GM19372 (cell line): ENCODE results near the gene GABRB3.

Experiments used
- ATAC-seq: cut with Tn5 transposase; IDR thresholded peaks from one replicate; pipeline ENCODE4 v1.9.1; 2021; ENCODE audit warnings: mild to moderate bottlenecking, low read depth, moderate library complexity; ENCODE audit not compliant: unreplicated experiment

GABRB3 gene

DNA sequence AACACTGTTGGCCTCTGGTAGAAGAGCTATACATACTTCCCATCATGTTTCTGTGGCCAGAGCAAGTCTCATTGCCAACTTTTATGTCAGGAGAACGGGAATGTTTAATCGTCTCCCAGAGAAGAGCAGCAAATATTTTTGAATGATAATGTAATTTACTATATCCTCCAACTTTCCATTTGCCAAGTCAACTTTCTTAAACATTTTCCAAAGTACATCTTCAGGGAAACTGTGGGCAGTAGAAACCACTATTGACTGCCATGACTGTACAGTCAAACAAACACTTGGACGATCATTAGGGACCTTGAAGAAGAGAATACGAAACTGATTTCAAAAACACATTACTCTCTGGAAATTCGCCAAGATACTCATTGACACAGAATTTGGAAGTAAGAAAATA is 201.5 kb downstream of the GABRB3 start:
- no peak for ATAC-seq

DNA sequence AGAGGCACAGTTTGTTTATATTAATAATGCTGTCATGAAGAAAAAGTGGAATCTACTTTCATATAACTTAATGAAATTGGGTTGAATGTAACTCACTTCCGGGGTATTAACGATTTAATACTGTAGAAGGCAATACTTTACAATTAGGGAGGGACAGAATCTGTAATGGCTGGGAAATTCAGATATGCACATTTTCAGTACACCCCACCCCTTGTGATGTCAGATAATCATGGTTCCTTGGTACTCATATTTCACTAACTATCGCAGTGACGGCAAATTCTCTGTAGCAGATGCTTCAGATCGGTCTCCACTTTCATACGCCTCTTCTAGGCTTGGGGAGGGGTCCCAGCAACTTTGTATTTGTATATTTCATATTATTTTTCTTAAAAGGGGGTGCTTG is 207.3 kb downstream of the GABRB3 start:
- no peak for ATAC-seq

DNA sequence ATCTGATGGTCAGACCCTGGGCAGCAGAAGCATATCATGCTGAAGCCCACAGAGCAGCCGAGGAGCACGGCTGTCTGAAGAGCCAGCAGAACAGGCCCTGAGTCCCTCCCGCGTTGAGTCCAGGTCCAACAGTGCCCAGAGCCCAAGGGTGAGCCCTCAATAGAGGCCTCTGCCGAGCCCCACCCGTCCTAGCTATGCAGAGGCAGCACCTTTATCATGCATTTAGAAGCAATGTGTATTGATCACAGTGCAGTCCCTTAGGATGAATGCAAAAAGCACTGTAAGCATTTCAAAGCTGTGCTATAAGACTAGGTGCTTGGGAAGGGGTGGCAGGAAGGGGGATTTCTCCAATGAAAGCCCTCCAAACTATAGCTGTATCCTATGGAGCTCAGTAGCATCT is 208.5 kb downstream of the GABRB3 start:
- no peak for ATAC-seq

GRCh38 chr15:26562336-26562735 is 210.5 kb downstream of the GABRB3 start:
- ATAC-seq: no peak

GRCh38 chr15:26561896-26562295 is 211.0 kb downstream of the GABRB3 start:
- no peak for ATAC-seq

GRCh38 chr15:26561130-26561529 is 211.7 kb downstream of the GABRB3 start:
- no peak for ATAC-seq

GRCh38 chr15:26555898-26556297 is 217.0 kb downstream of the GABRB3 start:
- ATAC-seq: no peak

DNA sequence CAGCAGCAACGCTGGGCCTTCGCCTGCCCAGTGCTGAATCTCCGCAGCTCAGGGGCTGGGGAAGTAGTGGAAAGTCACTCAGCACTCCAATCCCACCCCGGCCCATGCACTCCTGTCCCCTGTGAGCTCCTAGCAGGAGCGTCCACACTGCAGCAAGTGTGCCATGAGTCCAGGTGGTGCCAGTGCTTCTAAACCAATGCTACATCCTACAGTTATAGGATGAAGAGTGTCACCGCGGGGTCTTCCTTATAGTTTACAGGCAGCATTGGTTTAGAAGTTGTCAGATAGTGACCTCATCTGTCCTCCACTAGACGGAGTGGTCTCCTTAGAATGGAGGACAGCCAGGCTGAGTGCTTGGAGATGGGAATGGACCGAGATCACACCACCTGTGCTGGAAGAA is 221.4 kb downstream of the GABRB3 start:
- no peak for ATAC-seq

GRCh38 chr15:26550880-26551279 is 222.0 kb downstream of the GABRB3 start:
- no peak for ATAC-seq

- no peak for ATAC-seq
Measured at GRCh38 chr15:26537663-26538062, 235.2 kb downstream of the GABRB3 start.

DNA sequence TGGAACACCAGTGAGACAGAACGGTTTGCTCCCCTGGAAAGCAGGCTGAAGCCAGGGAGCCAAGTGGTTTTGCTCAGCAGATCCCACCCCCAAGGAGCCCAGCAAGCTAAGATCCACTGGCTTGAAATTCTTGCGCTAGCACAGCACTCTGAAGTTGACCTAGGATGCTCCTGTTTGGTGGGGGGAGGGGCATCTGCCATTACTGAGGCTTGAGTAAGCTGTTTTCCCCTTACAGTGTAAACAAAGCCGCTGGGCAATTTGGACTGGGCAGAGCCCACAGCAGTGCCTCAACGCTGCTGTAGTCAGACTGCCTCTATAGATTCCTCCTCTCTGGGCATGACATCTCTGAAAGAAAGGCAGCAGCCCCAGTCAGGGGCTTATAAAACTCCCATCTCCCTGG is 241.4 kb downstream of the GABRB3 start:
- no peak for ATAC-seq

GRCh38 chr15:26525096-26525495 is 247.8 kb downstream of the GABRB3 start:
- ATAC-seq: no peak

DNA sequence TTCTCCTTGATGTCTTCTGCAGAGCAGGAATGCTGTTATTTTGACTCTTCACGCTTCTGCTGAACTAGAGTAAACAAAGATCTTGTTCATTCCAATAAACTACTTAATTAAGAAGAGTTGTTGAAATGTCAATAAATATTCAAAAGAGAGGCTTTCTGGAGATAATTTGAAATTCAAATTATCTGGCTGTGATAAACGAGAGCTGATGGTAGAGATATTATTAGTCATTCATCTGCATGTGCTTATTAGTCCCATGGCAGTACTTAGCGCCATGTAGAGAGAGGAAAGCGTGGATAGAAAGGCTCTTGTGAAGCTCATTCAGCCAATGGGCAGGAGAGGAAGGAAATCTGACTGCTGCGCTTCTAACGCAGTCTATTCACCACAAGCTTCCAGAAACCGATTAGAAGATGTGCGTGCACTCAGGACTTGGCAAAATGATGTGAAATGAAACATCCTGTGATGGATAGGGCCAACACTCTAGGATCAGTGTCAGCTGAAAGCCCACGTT is 251.1 kb downstream of the GABRB3 start:
- ATAC-seq: no peak

DNA sequence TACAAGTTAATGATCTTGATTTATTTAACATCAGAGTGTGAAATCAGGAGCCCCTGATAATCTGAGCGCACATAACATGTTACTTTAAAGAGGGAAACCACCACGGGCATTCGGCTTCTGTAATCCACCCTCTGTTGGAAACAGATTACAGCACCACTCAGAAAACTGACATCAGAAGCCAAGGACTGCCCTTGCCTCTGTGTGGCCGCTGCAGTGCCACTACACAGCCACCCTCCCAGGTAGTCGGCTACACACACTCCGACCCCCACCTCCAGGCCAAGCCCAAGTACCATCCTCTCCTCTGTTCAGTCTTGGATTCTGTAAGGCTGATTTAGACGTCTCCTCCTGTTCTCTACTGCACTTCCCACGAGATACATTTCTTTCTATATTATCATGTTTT is 251.7 kb downstream of the GABRB3 start:
- ATAC-seq: no peak

DNA sequence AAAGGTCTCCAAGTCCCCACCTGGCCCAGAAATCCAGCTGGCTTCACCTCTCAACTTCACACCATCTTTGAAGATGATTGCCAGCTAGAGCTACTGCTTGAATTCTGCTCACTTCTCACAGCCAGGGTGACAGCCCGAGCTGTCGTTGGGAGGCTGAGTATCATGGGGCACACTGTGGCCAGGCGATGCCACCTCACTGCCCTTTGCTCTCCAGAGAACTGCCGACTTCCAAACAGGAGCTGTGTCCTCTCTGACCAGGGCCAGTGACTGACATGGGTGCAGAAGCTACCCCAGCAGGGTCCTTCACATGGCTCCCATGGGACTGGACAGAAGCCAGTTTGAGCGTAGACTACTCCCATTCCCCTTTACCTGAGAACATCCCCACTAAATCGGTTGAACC is 254.0 kb downstream of the GABRB3 start:
- no peak for ATAC-seq

DNA sequence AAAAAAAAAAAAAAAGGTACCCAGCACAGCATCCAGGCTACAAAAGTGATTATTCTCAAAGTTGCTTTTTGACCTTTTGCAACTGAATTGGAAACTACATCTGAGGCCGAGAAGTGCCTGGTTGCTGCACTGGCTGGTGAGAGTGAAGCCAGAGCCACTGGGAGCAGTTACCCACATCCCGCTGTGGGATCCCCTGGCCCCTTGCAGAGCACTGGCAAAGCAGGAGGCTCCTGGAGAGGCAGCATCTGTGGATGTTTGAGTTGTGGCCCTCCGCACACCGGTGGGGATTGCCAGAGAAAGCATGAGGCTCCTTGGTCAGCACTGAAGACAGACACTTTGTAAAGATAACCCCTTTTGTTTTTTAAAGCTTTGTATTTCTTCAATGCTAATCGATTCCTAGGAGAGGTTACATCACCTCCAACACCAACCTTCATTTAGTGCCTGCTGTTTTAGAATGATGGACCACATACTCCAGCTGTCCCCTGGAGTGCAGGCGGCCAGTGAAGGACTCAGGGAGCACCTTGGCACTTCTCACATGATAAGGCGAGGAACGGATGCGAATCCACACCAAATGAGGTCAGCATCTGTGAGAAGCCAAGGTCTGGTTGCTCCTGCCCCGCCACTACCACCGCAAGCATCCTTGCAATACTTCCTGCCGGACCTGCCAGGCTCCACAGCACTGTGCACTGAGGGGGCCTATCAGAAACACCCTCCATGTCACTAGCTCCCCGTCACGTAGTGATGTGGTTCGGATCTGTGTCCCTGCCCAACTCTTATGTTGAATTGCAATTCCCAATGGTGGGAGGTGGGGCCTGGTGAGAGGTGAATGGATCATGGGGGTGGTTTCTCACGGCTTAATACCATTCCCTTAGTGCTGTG is 256.5 kb downstream of the GABRB3 start:
- no peak for ATAC-seq

DNA sequence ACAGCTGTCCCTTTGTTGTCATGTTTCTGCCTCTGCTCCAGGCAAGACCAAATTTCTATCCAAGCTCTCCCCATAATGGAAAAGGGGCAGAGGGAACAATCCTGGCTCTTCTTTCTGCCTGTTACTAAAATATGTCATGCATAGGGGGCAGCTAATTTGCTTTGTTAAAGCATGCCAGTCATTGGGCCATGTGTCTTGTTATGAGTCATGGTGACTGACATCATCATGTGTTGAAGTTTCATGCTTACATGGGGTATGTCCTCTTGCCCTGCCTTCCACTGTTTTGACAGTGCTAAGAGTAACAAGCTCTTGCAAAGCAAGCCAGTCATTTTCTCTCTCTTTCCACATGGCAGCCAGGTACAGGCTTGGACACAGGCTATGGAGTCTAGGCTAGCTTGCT is 268.9 kb downstream of the GABRB3 start:
- ATAC-seq: no peak
